Type B pancreatic cell (in vitro differentiated cells): ENCODE results near the gene ALDH3A2. TPM values are rescaled to one million over a fixed set of nuclear protein-coding genes. Genes with fewer than 3 reads are reported as not detected.

Source experiments
- DNase-seq: peaks from one replicate; pipeline ENCODE4 v3.0.0; 2021; ENCODE audit warnings: mixed read lengths; ENCODE audit not compliant: unreplicated experiment; ENCODE audit errors: extremely low spot score
- H3K27ac Mint-ChIP-seq: 2 replicates; pipeline ENCODE4 v1.8.0; 2021; ENCODE audit warnings: mild to moderate bottlenecking, mixed read lengths
- H3K27me3 Mint-ChIP-seq: 2 replicates; pipeline ENCODE4 v1.8.0; 2021; ENCODE audit warnings: mixed read lengths
- H3K36me3 Mint-ChIP-seq: 2 replicates; pipeline ENCODE4 v1.8.0; 2021; ENCODE audit warnings: mixed read lengths
- H3K4me1 Mint-ChIP-seq: one replicate; pipeline ENCODE4 v1.8.0; 2021; ENCODE audit warnings: mixed read lengths; ENCODE audit not compliant: unreplicated experiment
- H3K4me3 Mint-ChIP-seq: 2 replicates; pipeline ENCODE4 v1.8.0; 2021; ENCODE audit warnings: mild to moderate bottlenecking, mixed read lengths
- H3K9me3 Mint-ChIP-seq: 2 replicates; pipeline ENCODE4 v1.8.0; 2021; ENCODE audit warnings: mixed read lengths
- CTCF ChIP-seq: fragments of 200-600 bp; sonication (generic); conservative IDR thresholded peaks from 2 replicates; pipeline ENCODE4 v1.5.0; 2021; ENCODE audit warnings: antibody characterized with exemption, mild to moderate bottlenecking
- total RNA-seq: library from RNA; stranded (reverse); gene quantifications from 2 replicates; pipeline ENCODE4 v1.2.1, GENCODE V29; 2021; ENCODE audit warnings: low replicate concordance

The ALDH3A2 gene
- total RNA-seq, 1 donor from 2014 or later = 69.8 TPM

- Mint-ChIP-seq H3K9me3 (peaks cover 10% of the 10 kb centered on the region), H3K27me3 (no peaks in the 10 kb centered on the region), H3K4me1 (no peaks in the 10 kb centered on the region), H3K4me3 (no peak overlapping the region), H3K36me3 (peaks cover 5% of the 10 kb centered on the region), H3K27ac (no peak overlapping the region)
- no peak for DNase-seq
- TF ChIP-seq CTCF = no peak
Measured at GRCh38 chr17:19618015-19618414, 30.5 kb upstream of the ALDH3A2 start.

- Mint-ChIP-seq H3K27ac (no peak overlapping the region), H3K27me3 (no peaks in the 10 kb centered on the region), H3K36me3 (peaks cover 5% of the 10 kb centered on the region), H3K4me1 (no peaks in the 10 kb centered on the region), H3K9me3 (peaks cover 10% of the 10 kb centered on the region), H3K4me3 (no peak overlapping the region)
- DNase-seq = no peak
- TF ChIP-seq CTCF = no peak
Measured at GRCh38 chr17:19619705-19620325, 28.7 kb upstream of the ALDH3A2 start.

GRCh38 chr17:19621697-19622096 lies 26.9 kb upstream of the ALDH3A2 start:
- H3K36me3 Mint-ChIP-seq = peaks cover 5% of the 10 kb centered on the region
- no peak overlapping the region for H3K4me3 Mint-ChIP-seq
- H3K4me1 Mint-ChIP-seq = no peaks in the 10 kb centered on the region
- H3K27ac Mint-ChIP-seq = no peak overlapping the region
- no peak for DNase-seq
- peaks cover 10% of the 10 kb centered on the region for H3K9me3 Mint-ChIP-seq
- TF ChIP-seq CTCF = no peak
- no peaks in the 10 kb centered on the region for H3K27me3 Mint-ChIP-seq

GRCh38 chr17:19626079-19626478 lies 22.5 kb upstream of the ALDH3A2 start:
- TF ChIP-seq CTCF = no peak
- Mint-ChIP-seq H3K36me3 (no peaks in the 10 kb centered on the region), H3K27me3 (no peaks in the 10 kb centered on the region), H3K27ac (no peak overlapping the region), H3K9me3 (no peaks in the 10 kb centered on the region), H3K4me3 (no peak overlapping the region), H3K4me1 (no peaks in the 10 kb centered on the region)
- no peak for DNase-seq

GRCh38 chr17:19629449-19629848 lies 19.1 kb upstream of the ALDH3A2 start:
- H3K36me3 Mint-ChIP-seq = no peaks in the 10 kb centered on the region
- TF ChIP-seq CTCF = no peak
- no peaks in the 10 kb centered on the region for H3K27me3 Mint-ChIP-seq
- H3K4me3 Mint-ChIP-seq = no peak overlapping the region
- no peaks in the 10 kb centered on the region for H3K9me3 Mint-ChIP-seq
- H3K4me1 Mint-ChIP-seq = no peaks in the 10 kb centered on the region
- no peak overlapping the region for H3K27ac Mint-ChIP-seq
- no peak for DNase-seq

- TF ChIP-seq CTCF = no peak
- no peak for DNase-seq
- H3K4me3 Mint-ChIP-seq = no peak overlapping the region
- H3K27me3 Mint-ChIP-seq = no peaks in the 10 kb centered on the region
- no peaks in the 10 kb centered on the region for H3K9me3 Mint-ChIP-seq
- H3K27ac Mint-ChIP-seq = no peak overlapping the region
- no peaks in the 10 kb centered on the region for H3K36me3 Mint-ChIP-seq
- no peaks in the 10 kb centered on the region for H3K4me1 Mint-ChIP-seq
Measured at GRCh38 chr17:19630035-19630434, 18.5 kb upstream of the ALDH3A2 start.
